ENCODE data around the gene TRIM71.

- TF ChIP-seq REST (IDR thresholded peaks at IDR 0.05; ENCODE audit: insufficient read depth in 1 of 2, low read depth in 2 of 2, low read length in 2 of 2): no peak
- TF ChIP-seq TAF1 (IDR thresholded peaks at IDR 0.05; ENCODE audit: borderline replicate concordance, insufficient read depth, low read length): no peak
- TF ChIP-seq POLR2AphosphoS5 (IDR thresholded peaks at IDR 0.05; ENCODE audit: low read depth, low read length): no peak
- TF ChIP-seq SIN3A (IDR thresholded peaks at IDR 0.05; ENCODE audit: borderline replicate concordance, insufficient read depth, low read length): no peak
- TF ChIP-seq FOXP2 (optimal IDR thresholded peaks at IDR 0.05; ENCODE audit: borderline replicate concordance, extremely low read depth, extremely low read length, insufficient read depth): no peak
These were observed 5.1 kb downstream of the TRIM71 start for GRCh38 chr3:32822609-32823498.

Data from PFSK-1 (cell line).